HG03135 (cell line): ENCODE data around the gene AZIN2.
"Not testable (repeated sequence)": the region's sequence is repeated elsewhere in the genome, so short reads cannot be mapped to it uniquely, and the experiment has no call there.

ENCODE experiments used
- ATAC-seq: cut with Tn5 transposase; IDR thresholded peaks from one replicate; pipeline ENCODE4 v1.9.1; 2021; ENCODE audit warnings: mild to moderate bottlenecking, moderate library complexity; ENCODE audit not compliant: unreplicated experiment

Gene AZIN2

DNA sequence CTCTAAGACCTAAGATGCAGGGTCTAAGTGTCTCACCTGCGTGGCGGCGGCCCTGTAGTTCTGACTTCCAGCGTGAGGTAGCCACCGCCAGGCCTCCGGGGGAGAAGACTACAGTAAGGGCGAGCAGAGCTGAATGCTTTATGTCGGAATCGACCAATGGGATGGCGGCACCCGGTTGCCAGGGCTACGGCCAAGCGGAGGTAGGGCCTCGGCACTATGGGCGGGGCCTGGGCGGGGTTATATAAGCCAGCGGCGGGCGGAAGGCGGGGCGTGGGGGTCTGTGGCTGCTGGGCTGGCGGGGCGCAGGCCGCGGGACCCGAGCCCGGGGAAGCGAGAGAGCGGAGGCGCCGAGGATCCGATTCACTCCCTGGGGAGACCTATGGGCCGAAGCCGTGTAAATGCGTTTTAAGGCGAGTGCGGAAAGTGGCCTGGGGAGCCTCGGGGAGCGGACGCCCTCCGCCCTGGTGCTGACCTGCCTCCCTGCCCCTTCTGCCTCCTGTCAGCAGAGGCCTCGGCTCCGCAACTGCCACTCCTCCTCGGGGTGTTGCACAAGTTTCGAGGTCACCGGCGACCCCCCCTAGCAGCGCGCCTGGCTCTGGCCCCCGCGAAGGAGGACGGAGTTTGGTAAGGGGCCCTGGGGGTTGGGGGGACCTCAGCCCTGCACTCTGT is at the start of gene AZIN2:
AZIN2 (plus strand) TSS at position 269 of the 669 bp plus-strand sequence. CDS start 1,097 bp downstream, outside the sequence.
- peak; percentile 96 for ATAC-seq

- ATAC-seq, result no peak
These were observed 49.4 kb upstream of the AZIN2 start for GRCh38 chr1:33031506-33031905.

DNA sequence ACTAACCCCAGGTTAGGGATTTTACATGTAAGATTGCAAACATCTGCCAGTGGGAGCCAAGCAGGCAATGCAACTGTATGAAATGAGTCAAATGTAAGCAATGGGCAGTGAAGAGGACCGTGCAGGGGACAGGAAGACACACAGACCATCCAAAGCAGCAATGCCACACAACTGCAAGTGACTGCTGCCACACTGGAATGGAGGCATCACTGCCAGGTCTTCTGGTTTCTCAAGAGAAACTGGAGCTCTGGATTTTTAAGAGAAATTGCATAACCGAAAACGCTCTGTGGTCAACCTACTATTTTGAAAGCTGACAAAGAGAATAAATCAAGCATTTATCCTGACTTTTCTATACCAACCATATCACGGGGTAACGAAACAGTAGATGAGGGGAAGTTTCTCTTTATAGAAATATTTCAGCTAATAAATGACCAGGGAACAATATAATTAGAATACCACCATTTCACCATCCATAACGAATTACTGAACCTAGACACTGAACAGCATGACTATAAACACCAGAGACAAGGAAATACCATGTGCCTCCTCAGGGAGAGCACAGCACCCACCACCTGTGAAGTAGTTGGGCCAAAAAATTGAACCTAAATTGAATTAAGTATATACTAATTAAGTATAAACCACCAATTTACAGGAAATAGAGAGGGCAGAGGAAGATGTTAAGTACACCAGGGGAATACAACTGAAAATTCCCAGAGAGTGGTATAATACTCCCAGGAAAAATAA is 48.7 kb upstream of the AZIN2 start:
- no peak for ATAC-seq

DNA sequence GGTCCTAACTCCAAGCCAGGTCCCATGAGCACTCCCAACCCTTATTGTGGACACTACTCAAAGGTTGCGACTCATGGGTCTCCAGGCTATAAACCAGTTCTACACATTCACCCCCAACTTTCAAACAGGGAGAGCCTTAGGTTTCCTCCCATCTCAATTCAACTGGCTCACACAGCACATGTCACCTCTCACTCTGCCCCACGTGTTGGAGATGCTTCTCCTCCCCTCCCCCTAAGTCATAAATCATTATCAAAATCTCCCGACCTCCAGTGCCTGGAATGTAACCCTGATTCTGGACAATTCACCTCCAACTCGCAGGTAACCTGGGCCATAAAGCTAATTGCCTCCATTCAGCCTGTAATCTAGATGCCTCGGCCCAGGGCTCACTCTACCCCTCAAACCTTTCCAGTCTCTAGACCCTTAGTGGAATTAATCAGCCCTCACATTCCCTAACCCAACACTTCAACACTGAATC is 44.9 kb upstream of the AZIN2 start:
- no peak for ATAC-seq

DNA sequence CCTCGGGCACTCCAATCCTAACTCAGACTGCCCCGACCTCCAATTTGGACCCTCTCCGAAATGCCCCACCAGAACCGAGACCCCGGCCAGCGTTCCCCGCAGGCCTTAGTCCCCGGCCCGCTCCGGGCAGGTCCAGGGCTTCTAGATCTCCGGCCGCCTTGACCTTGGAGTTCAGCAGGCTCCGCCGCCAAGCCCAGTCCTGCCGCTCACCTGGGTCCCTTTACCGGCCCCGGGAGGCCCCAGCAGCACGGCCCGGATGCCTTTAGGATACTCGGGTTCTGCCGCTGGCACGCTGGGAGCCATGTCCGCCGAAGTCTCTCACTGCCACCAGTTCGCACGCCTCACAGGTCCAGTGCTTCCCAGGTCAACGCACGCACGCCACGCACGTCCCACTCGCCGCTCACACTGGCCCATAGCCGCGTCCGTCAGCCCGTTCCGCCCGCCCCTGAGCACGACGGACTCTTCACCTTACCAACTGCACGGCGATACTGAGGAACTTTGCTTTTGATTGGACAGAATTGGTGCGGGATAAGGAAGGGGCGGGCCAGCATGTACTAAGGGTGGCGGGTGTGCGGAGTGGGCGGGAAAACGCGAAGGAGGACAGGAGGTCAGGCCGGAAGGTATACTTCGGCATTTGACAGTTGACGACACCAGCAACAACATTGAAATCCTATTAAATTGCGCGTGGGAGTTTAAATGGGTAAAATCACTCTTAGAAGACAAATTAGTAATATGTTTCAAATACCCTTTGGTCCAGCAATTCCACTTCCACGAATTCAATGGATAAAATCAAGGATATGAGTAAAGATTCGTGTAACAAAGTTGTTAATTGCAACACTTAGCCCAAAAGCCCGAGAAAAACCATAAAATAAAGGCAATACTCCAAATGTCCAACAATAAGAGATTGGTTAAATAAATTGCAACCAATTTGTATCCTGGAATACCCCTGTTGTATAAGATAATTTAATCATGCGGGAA is 44.1 kb upstream of the AZIN2 start, which contains the start of gene AK2:
AK2 (minus strand) TSS at position 358 of the 978 bp plus-strand sequence; CDS start at position 303, 55 bp downstream.
- ATAC-seq, result peak; percentile 98

- no peak for ATAC-seq
These were observed 41.1 kb upstream of the AZIN2 start for GRCh38 chr1:33039840-33040239.

DNA sequence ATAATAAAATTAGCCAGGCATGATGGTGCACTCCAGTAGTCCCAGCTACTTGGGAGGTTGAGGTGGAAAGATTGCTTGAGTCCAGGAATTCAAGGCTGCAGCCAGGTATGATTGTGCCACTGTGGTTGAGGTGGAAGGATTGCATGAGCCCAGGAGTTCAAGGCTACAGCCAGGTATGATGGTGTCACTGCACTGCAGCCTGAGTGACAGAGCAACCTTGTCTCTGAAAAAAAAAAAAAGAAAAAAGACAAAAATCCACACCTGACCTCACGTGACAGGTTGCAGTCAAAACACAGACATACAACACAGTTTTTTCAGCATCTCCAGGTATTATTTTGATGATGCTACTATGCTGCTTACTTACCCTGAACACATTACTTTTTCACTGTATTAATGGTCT is 39.9 kb upstream of the AZIN2 start:
- no peak for ATAC-seq

DNA sequence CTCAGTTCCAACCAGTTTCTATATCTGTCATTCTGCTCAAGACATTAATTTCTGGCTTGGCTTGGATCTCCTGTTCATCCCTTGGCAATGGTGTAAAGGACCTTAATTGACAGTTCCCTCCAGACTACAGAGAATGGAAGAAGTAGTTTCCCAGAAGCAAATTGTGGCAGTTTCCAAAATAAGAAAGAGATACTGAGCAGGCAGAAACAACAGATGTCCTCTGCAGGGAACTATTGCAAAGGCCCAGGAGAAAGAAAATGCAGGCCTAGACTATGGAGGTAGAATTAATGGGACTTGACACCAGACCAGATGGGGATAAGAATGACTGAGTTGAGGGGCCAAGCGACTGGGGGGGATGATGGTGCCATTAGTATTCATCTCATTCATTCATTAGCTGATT is 38.1 kb upstream of the AZIN2 start:
- no peak for ATAC-seq

- no peak for ATAC-seq
These were observed 37.5 kb upstream of the AZIN2 start for GRCh38 chr1:33043267-33044092.

GRCh38 chr1:33045246-33045645 is 35.7 kb upstream of the AZIN2 start:
- ATAC-seq, result no peak

DNA sequence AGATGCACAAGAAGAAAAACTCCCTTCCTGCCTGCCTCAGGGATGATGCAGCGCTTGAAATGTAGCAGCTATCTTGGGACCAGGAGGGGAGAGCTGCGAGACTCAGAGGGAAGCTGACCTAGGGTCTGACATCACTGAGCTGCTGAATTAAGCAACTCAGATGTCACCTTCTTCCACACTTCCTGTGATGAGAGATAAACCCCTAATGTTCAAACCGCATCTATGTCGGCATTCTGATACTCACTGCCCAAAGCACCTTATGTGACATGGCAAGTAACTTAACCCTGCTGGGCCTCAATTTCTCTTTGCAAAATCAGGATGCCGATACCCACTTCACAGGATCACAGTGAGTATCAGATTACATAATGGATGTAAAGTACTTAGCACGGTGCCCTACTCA is 35.1 kb upstream of the AZIN2 start:
- no peak for ATAC-seq

DNA sequence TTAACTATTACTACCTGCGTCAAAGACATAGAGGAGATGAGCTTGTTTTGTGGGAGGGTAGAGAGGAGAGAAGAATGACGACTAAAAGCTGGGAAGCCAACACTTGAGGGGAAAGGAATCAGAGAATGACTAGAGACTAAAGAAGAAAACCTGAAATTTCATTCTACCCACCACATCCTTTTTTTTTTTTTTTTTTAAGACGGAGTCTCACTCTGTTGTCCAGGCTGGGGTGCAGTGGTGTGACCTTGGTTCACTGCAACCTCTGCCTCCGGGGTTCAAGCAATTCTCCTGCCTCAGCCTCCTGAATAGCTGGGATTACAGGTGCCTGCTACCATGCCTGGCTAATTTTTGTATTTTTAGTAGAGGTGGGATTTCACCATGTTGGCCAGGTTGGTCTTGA is 34.7 kb upstream of the AZIN2 start:
- ATAC-seq, result not testable (repeated sequence)

GRCh38 chr1:33047290-33047689 is 33.7 kb upstream of the AZIN2 start:
- no peak for ATAC-seq

GRCh38 chr1:33047839-33048305 is 33.1 kb upstream of the AZIN2 start:
- no peak for ATAC-seq

- ATAC-seq, result no peak
These were observed 32.5 kb upstream of the AZIN2 start for GRCh38 chr1:33048426-33048825.

DNA sequence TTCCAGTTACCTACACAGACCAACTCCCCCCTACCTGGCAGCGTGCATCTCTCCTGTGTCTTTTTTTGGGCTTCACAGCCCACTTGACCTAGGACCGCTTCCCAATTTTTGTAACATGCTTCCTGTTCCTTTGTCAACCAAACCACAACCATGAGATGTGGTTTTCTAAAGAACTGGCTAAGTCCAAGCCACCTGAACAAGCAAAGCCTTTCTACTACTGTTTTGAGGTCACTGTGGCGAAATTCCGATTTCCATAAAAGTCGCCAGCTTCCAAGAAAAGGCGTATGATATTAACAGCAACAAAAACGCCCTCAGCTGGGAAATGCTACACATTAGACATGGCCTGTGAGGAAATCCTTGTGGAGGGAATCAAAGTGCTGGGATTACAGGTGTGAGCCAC is 31.6 kb upstream of the AZIN2 start:
- no peak for ATAC-seq

GRCh38 chr1:33050221-33051076 is 30.5 kb upstream of the AZIN2 start:
- no peak for ATAC-seq

GRCh38 chr1:33055210-33056008 is 25.5 kb upstream of the AZIN2 start:
- ATAC-seq, result no peak
